NB4 (cell line): ENCODE results near the gene ABCA4.

Source experiments
- CTCF ChIP-seq: IDR thresholded peaks from one replicate; pipeline ENCODE4 v1.5.1; 2012; ENCODE audit warnings: low read depth, low read length
- MAX ChIP-seq: IDR thresholded peaks from 2 replicates; pipeline ENCODE4 v1.6.1; 2011; ENCODE audit warnings: low read depth, low read length
- POLR2A ChIP-seq: IDR thresholded peaks from 2 replicates; pipeline ENCODE4 v1.6.1; 2011; ENCODE audit warnings: mild to moderate bottlenecking; ENCODE audit not compliant: insufficient read length; ENCODE audit errors: extremely low read depth

- no peak for TF ChIP-seq CTCF
- no peak for TF ChIP-seq MAX
- TF ChIP-seq POLR2A: no peak
Measured at GRCh38 chr1:94105581-94105952, 15.4 kb downstream of the ABCA4 start.
